Stomach (tissue), 4 donors: ENCODE results near the gene METTL24.

ENCODE experiments used
- CTCF ChIP-seq, 7 experiments: fragments of 450-650 bp in 4 of 7; fragments of 200-600 bp in 3 of 7; sonication (generic) in 3 of 7; IDR thresholded peaks; one replicate each; pipeline ENCODE4 v1.5.1; 2016 to 2019; ENCODE audit warnings: antibody characterized with exemption in 7 of 7, control low read depth in 2 of 7, mild to moderate bottlenecking in 1 of 7
- POLR2A ChIP-seq, 4 donors: fragments of 450-650 bp; IDR thresholded peaks; one replicate each; pipeline ENCODE4 v1.6.1; 2016; ENCODE audit warnings: antibody characterized with exemption in 4 of 4, control low read depth in 2 of 4, mild to moderate bottlenecking in 1 of 4, moderate library complexity in 1 of 4
- POLR2AphosphoS5 ChIP-seq, 3 donors: sonication (generic); formaldehyde crosslinking; IDR thresholded peaks; one replicate each; pipeline ENCODE4 v1.6.1; 2016; ENCODE audit warnings: antibody characterized with exemption in 3 of 3

GRCh38 chr6:110270165-110270564, 88.0 kb downstream of the METTL24 start:
- TF ChIP-seq CTCF (IDR thresholded peaks at IDR 0.05) (no peak), POLR2A (IDR thresholded peaks at IDR 0.05) (no peak), POLR2AphosphoS5 (IDR thresholded peaks at IDR 0.05) (no peak)
